Natural killer cell treated with Interleukin-12 subunit alpha and Interleukin-12 subunit beta and Interleukin-15 and Interleukin-18, amount 100 ng/mL, for 72 hours (primary cell): ENCODE data around the gene GULP1. TPM values are rescaled to one million over a fixed set of nuclear protein-coding genes. Genes with fewer than 3 reads are reported as not detected.
"Not testable (repeated sequence)": the region's sequence is repeated elsewhere in the genome, so short reads cannot be mapped to it uniquely, and the experiment has no call there.

Experiments used
- ATAC-seq, 2 donors: fragments of 150-1000 bp; cut with Tn5 transposase in 1 of 2; sonication (Bioruptor Pico), chemical (Tn5 transposase) in 1 of 2; 2 replicates each; pipeline ENCODE4 v1.10.0; 2021
- DNase-seq: peaks from one replicate; pipeline ENCODE4 v3.0.0; 2022; ENCODE audit warnings: low spot score
- H3K27ac Mint-ChIP-seq, 2 donors: 1 replicate in 1 of 2; 2 replicates in 1 of 2; pipeline ENCODE4 v1.8.0; 2022; ENCODE audit warnings: mixed read lengths in 2 of 2, mild to moderate bottlenecking in 1 of 2, moderate library complexity in 1 of 2
- H3K27me3 Mint-ChIP-seq, 2 donors: 1 replicate in 1 of 2; 2 replicates in 1 of 2; pipeline ENCODE4 v1.8.0; 2022; ENCODE audit warnings: mixed read lengths in 2 of 2
- H3K36me3 Mint-ChIP-seq: one replicate; pipeline ENCODE4 v1.8.0; 2022; ENCODE audit warnings: mixed read lengths
- H3K4me1 Mint-ChIP-seq, 2 donors: 1 replicate in 1 of 2; 2 replicates in 1 of 2; pipeline ENCODE4 v1.8.0; 2022; ENCODE audit warnings: low read depth in 2 of 2, mixed read lengths in 2 of 2, mild to moderate bottlenecking in 1 of 2
- H3K4me3 Mint-ChIP-seq: one replicate; pipeline ENCODE4 v1.8.0; 2022; ENCODE audit warnings: mixed read lengths
- H3K9me3 Mint-ChIP-seq: 2 replicates; pipeline ENCODE4 v1.8.0; 2022; ENCODE audit warnings: mixed read lengths
- total RNA-seq, 2 donors: library from RNA; stranded (reverse); gene quantifications; one replicate each; pipeline ENCODE4 v1.2.3, GENCODE V29; 2022

The GULP1 gene
- total RNA-seq, 2 donors from 2014 or later: not detected

- not testable (repeated sequence) for H3K9me3 Mint-ChIP-seq, H3K27ac Mint-ChIP-seq, ATAC-seq, H3K4me3 Mint-ChIP-seq, H3K27me3 Mint-ChIP-seq, H3K4me1 Mint-ChIP-seq, H3K36me3 Mint-ChIP-seq, DNase-seq
Observed at GRCh38 chr2:188298937-188299371, 7.3 kb downstream of the GULP1 start.

GRCh38 chr2:188303363-188304031 lies 11.8 kb downstream of the GULP1 start:
- H3K4me1 Mint-ChIP-seq: no peaks in the 10 kb centered on the region
- H3K27me3 Mint-ChIP-seq: no peaks in the 10 kb centered on the region

GRCh38 chr2:188305271-188305670 lies 13.6 kb downstream of the GULP1 start:
- ATAC-seq (no peak), DNase-seq (no peak)
- Mint-ChIP-seq H3K27ac (no peak overlapping the region), H3K36me3 (no peaks in the 10 kb centered on the region), H3K4me1 (no peaks in the 10 kb centered on the region), H3K27me3 (no peaks in the 10 kb centered on the region), H3K4me3 (no peak overlapping the region), H3K9me3 (peaks cover 11% of the 10 kb centered on the region)

More at GRCh38 chr2:188303363-188304031, 11.8 kb downstream of the GULP1 start:
- Mint-ChIP-seq H3K4me3 (no peak overlapping the region), H3K36me3 (no peaks in the 10 kb centered on the region), H3K9me3 (peaks cover 14% of the 10 kb centered on the region), H3K27ac (no peak overlapping the region)
- ATAC-seq: no peak
- DNase-seq: no peak

GRCh38 chr2:188306271-188306670 lies 14.6 kb downstream of the GULP1 start:
- Mint-ChIP-seq H3K27ac (no peak overlapping the region), H3K27me3 (no peaks in the 10 kb centered on the region), H3K4me1 (no peaks in the 10 kb centered on the region), H3K4me3 (no peak overlapping the region), H3K36me3 (no peaks in the 10 kb centered on the region), H3K9me3 (peaks cover 10% of the 10 kb centered on the region)
- DNase-seq: no peak
- ATAC-seq: no peak

- no peaks in the 10 kb centered on the region for H3K4me1 Mint-ChIP-seq
- ATAC-seq (no peak), DNase-seq (no peak)
- no peak overlapping the region for H3K4me3 Mint-ChIP-seq
- H3K27ac Mint-ChIP-seq: no peak overlapping the region
- no peaks in the 10 kb centered on the region for H3K27me3 Mint-ChIP-seq
- peaks cover 9% of the 10 kb centered on the region for H3K9me3 Mint-ChIP-seq
- H3K36me3 Mint-ChIP-seq: no peaks in the 10 kb centered on the region
Observed at GRCh38 chr2:188307850-188308283, 16.2 kb downstream of the GULP1 start.

- Mint-ChIP-seq H3K27ac (no peak overlapping the region), H3K27me3 (no peaks in the 10 kb centered on the region), H3K36me3 (no peaks in the 10 kb centered on the region), H3K4me3 (no peak overlapping the region), H3K4me1 (no peaks in the 10 kb centered on the region), H3K9me3 (peaks cover 15% of the 10 kb centered on the region)
- no peak for ATAC-seq
- no peak for DNase-seq
Observed at GRCh38 chr2:188308483-188308882, 16.8 kb downstream of the GULP1 start.

- H3K27ac Mint-ChIP-seq: no peak overlapping the region
- H3K4me3 Mint-ChIP-seq: no peak overlapping the region
Observed at GRCh38 chr2:188309364-188309763, 17.7 kb downstream of the GULP1 start.

GRCh38 chr2:188314314-188315054 lies 22.8 kb downstream of the GULP1 start:
- no peak for ATAC-seq
- H3K27me3 Mint-ChIP-seq: no peaks in the 10 kb centered on the region
- DNase-seq: no peak
- H3K4me1 Mint-ChIP-seq: no peaks in the 10 kb centered on the region
- peaks cover 20% of the 10 kb centered on the region for H3K9me3 Mint-ChIP-seq
- H3K36me3 Mint-ChIP-seq: no peaks in the 10 kb centered on the region
- H3K27ac Mint-ChIP-seq: no peak overlapping the region
- H3K4me3 Mint-ChIP-seq: no peak overlapping the region

More at GRCh38 chr2:188309364-188309763, 17.7 kb downstream of the GULP1 start:
- DNase-seq: no peak
- no peak for ATAC-seq
- Mint-ChIP-seq H3K27me3 (no peaks in the 10 kb centered on the region), H3K4me1 (no peaks in the 10 kb centered on the region), H3K9me3 (peaks cover 18% of the 10 kb centered on the region), H3K36me3 (no peaks in the 10 kb centered on the region)

- no peak for ATAC-seq
- peaks cover 22% of the 10 kb centered on the region for H3K9me3 Mint-ChIP-seq
- H3K36me3 Mint-ChIP-seq: no peaks in the 10 kb centered on the region
- no peaks in the 10 kb centered on the region for H3K27me3 Mint-ChIP-seq
- H3K4me3 Mint-ChIP-seq: no peak overlapping the region
- H3K27ac Mint-ChIP-seq: no peak overlapping the region
- H3K4me1 Mint-ChIP-seq: no peaks in the 10 kb centered on the region
- no peak for DNase-seq
Observed at GRCh38 chr2:188315750-188316149, 24.1 kb downstream of the GULP1 start.

GRCh38 chr2:188316342-188316741 lies 24.7 kb downstream of the GULP1 start:
- DNase-seq: no peak
- H3K27ac Mint-ChIP-seq: no peak overlapping the region
- ATAC-seq: no peak
- H3K27me3 Mint-ChIP-seq: no peaks in the 10 kb centered on the region
- H3K4me3 Mint-ChIP-seq: no peak overlapping the region
- peaks cover 22% of the 10 kb centered on the region for H3K9me3 Mint-ChIP-seq
- H3K36me3 Mint-ChIP-seq: no peaks in the 10 kb centered on the region
- H3K4me1 Mint-ChIP-seq: no peaks in the 10 kb centered on the region

- ATAC-seq (no peak), DNase-seq (no peak)
- H3K27ac Mint-ChIP-seq: no peak overlapping the region
- peaks cover 22% of the 10 kb centered on the region for H3K9me3 Mint-ChIP-seq
- no peaks in the 10 kb centered on the region for H3K4me1 Mint-ChIP-seq
- no peaks in the 10 kb centered on the region for H3K27me3 Mint-ChIP-seq
- no peak overlapping the region for H3K4me3 Mint-ChIP-seq
- H3K36me3 Mint-ChIP-seq: no peaks in the 10 kb centered on the region
Observed at GRCh38 chr2:188316791-188317423, 25.2 kb downstream of the GULP1 start.

- Mint-ChIP-seq H3K4me1 (no peaks in the 10 kb centered on the region), H3K27ac (no peak overlapping the region), H3K4me3 (no peak overlapping the region), H3K36me3 (no peaks in the 10 kb centered on the region), H3K27me3 (no peaks in the 10 kb centered on the region), H3K9me3 (peaks cover 19% of the 10 kb centered on the region)
- no peak for ATAC-seq
- DNase-seq: no peak
Observed at GRCh38 chr2:188318161-188318749, 26.6 kb downstream of the GULP1 start.

- ATAC-seq: no peak
- H3K4me1 Mint-ChIP-seq: no peaks in the 10 kb centered on the region
- DNase-seq: no peak
- no peak overlapping the region for H3K27ac Mint-ChIP-seq
- no peaks in the 10 kb centered on the region for H3K27me3 Mint-ChIP-seq
- no peaks in the 10 kb centered on the region for H3K36me3 Mint-ChIP-seq
- no peak overlapping the region for H3K4me3 Mint-ChIP-seq
- H3K9me3 Mint-ChIP-seq: peaks cover 10% of the 10 kb centered on the region
Observed at GRCh38 chr2:188319838-188320237, 28.2 kb downstream of the GULP1 start.

- Mint-ChIP-seq H3K4me1 (no peaks in the 10 kb centered on the region), H3K4me3 (no peak overlapping the region), H3K36me3 (no peaks in the 10 kb centered on the region), H3K27ac (no peak overlapping the region), H3K27me3 (no peaks in the 10 kb centered on the region), H3K9me3 (peaks cover 9% of the 10 kb centered on the region)
- no peak for ATAC-seq
- DNase-seq: no peak
Observed at GRCh38 chr2:188320861-188321260, 29.2 kb downstream of the GULP1 start.
